Fibroblast of villous mesenchyme (primary cell): ENCODE results near the gene GBF1. TPM values are rescaled to one million over a fixed set of nuclear protein-coding genes. Genes with fewer than 3 reads are reported as not detected.

Experiments used
- DNase-seq: peaks from one replicate; pipeline ENCODE4 v3.0.0-alpha.2; 2010; ENCODE audit warnings: low read depth
- H3K4me3 ChIP-seq: 2 replicates; pipeline ENCODE4 v1.5.1; 2011; ENCODE audit warnings: low read depth, mild to moderate bottlenecking, low read length
- CTCF ChIP-seq: IDR thresholded peaks from 2 replicates; pipeline ENCODE4 v1.5.1; 2012; ENCODE audit warnings: low read depth, mild to moderate bottlenecking, low read length; ENCODE audit not compliant: insufficient read depth
- total RNA-seq: library from RNA; depleted of rRNA; stranded (reverse); fragments of >200 nt; gene quantifications from 2 replicates; pipeline ENCODE4 v1.2.3, GENCODE V29; 2012

Gene GBF1
- total RNA-seq, 1 donor, result 58.3 TPM

- DNase-seq, result no peak
- no peak for TF ChIP-seq CTCF
- no peak overlapping the region for H3K4me3 ChIP-seq
These were observed 11.3 kb upstream of the GBF1 start for GRCh38 chr10:102233997-102234396.

GRCh38 chr10:102234888-102235597, 10.3 kb upstream of the GBF1 start:
- no peak for TF ChIP-seq CTCF
- DNase-seq, result no peak
- no peak overlapping the region for H3K4me3 ChIP-seq

- DNase-seq, result no peak
- no peak for TF ChIP-seq CTCF
- no peak overlapping the region for H3K4me3 ChIP-seq
These were observed 9.8 kb upstream of the GBF1 start for GRCh38 chr10:102235598-102235920.

- no peak overlapping the region for H3K4me3 ChIP-seq
- no peak for DNase-seq
- TF ChIP-seq CTCF, result no peak
These were observed 9.3 kb upstream of the GBF1 start for GRCh38 chr10:102236006-102236405.

GRCh38 chr10:102237711-102238252, 7.5 kb upstream of the GBF1 start:
- H3K4me3 ChIP-seq, result no peak overlapping the region
- TF ChIP-seq CTCF, result no peak
- DNase-seq, result no peak

GRCh38 chr10:102240467-102241031, 4.8 kb upstream of the GBF1 start:
- peak overlapping the region; percentile 70 for H3K4me3 ChIP-seq
- DNase-seq, result no peak
- TF ChIP-seq CTCF, result no peak
